Frontal cortex (tissue), 4 donors: ENCODE results near the gene ALDOC. TPM values are rescaled to one million over a fixed set of nuclear protein-coding genes. Genes with fewer than 3 reads are reported as not detected.
"Not testable (repeated sequence)": the region's sequence is repeated elsewhere in the genome, so short reads cannot be mapped to it uniquely, and the experiment has no call there.

Experiments used
- DNase-seq, 2 donors: peaks; one replicate each; pipeline ENCODE4 v3.0.0; 2012; ENCODE audit warnings: low spot score in 2 of 2
- FAIRE-seq: peaks from 2 replicates; lab custom pipeline; 2012; peaks lifted over from hg19 to GRCh38; lab: Jason Lieb, UNC
- total RNA-seq: library from RNA; depleted of rRNA; stranded (reverse); fragments of >200 nt; gene quantifications from one replicate; pipeline ENCODE4 v1.2.3, GENCODE V29; 2014
- donor health status: control.
- donor health status: control.
- donor health status: control.

Gene ALDOC
- total RNA-seq, 1 donor from 2014 or later, result 56.7 TPM

- FAIRE-seq, result no peak
Observed at GRCh38 chr17:28585851-28586250, 9.2 kb upstream of the ALDOC start.

DNA sequence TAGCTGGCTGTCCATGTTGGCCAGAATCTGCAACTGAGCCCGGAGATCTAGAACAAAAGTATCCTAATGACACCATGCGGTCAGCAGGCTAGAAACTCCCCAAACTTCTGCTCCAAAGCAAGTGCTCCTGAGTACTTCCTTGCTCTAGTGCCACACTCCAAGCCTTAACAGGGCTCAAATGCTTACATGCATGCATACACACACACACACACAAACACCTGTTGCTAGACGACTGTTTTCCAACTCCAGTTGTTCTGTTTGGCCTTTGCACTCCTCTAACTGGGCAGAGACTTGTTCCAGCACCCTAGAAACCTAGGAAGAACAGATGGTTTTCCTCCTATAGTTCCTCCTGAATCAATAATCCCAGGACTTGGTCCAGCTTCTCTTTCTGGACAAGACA lies 7.7 kb upstream of the ALDOC start:
- DNase-seq (no peak), FAIRE-seq (no peak)

More at GRCh38 chr17:28585851-28586250, 9.2 kb upstream of the ALDOC start:
- no peak for DNase-seq

DNA sequence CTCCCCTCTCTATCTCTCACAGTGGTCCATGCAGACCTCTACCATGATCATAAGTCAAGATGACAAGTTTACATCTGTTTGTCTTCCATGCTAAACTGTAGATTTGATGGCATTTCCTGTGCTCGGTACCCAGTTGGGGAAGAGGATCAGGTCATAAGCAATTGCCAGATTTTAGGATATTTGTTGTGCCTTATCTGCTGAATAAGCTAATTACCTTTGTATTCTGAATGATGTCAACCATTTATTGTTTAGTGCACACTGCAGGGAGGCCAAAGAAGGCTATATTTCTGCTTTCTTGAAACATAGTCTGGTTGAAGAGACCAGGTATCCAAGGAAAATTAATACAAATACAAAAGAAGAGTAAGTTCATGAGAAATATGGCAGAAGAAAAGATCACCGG lies 5.8 kb upstream of the ALDOC start:
- DNase-seq (no peak), FAIRE-seq (no peak)

- FAIRE-seq (no peak), DNase-seq (no peak)
Observed at GRCh38 chr17:28580959-28581358, 4.3 kb upstream of the ALDOC start.

DNA sequence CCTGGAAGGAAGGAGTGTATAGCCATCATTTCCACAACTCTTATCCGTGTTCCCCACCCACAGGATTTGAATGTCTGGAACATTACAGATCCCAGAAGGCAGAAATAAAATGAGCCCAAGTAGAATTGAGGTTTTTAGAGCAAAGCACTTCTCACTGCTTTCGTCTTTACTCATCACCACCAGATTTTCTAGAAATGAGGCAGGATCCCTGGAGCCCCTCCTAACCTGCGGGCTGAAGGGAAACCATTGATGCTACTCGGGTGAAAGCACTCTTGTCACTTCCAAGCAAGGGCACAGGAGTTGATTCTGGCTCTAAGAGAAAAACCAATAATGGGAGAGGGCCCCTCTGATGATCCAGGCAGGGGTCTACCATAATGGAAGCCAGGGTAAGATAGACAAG lies 2.8 kb upstream of the ALDOC start:
- DNase-seq (no peak), FAIRE-seq (no peak)

GRCh38 chr17:28578246-28579195 lies 1.8 kb upstream of the ALDOC start:
- FAIRE-seq (no peak), DNase-seq (no peak)

DNA sequence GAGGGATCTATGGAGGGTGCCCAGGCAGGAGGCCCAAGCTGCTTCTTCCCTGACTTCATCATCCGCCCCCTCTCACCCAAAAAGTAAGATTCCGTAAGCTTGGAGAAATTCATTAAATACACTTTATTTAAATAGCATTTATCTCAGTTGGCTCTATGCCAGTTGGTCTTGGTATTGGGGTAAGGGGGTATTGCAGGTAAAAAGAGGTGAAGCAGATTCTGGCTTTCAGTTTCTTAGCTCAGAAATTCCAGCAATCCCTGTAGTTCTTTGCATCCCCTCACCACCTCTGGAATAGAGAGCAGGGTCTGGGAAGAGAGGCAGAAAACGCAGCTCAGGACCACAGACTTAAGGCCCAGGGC lies 750 bp upstream of the ALDOC start:
- FAIRE-seq (no peak), DNase-seq (no peak)

- not testable (repeated sequence) for FAIRE-seq, DNase-seq
Observed at GRCh38 chr17:28576016-28576415, 679 bp downstream of the ALDOC start.

GRCh38 chr17:28575126-28575795 lies 1.4 kb downstream of the ALDOC start:
- DNase-seq, result no peak
- no peak for FAIRE-seq

GRCh38 chr17:28574526-28574925 lies 2.2 kb downstream of the ALDOC start:
- FAIRE-seq (no peak), DNase-seq (no peak)

DNA sequence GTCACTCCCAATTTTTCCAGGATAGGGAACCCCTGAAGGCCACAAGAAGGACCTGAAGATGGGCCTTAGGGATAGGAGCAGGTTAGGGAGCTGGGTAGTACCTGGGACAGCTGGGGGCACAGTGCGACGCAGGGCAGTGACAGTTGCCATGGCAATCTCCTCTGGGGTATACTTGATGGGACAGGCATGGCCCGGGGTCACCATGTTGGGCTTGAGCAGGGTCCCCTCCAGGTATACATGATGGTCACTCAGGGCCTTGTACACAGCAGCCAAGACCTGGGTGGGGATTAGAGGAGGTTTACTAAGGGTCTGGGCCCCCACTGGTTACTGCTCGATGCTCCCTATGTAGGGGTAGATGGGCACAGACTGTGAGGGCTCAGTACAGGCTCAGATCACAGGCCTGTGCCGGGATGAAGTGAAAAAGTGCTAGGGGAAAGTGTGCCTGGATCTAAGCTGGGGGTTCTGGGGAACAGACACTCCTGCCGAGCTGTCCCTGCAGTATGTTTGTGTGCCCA lies 2.7 kb downstream of the ALDOC start:
- DNase-seq (no peak), FAIRE-seq (no peak)

DNA sequence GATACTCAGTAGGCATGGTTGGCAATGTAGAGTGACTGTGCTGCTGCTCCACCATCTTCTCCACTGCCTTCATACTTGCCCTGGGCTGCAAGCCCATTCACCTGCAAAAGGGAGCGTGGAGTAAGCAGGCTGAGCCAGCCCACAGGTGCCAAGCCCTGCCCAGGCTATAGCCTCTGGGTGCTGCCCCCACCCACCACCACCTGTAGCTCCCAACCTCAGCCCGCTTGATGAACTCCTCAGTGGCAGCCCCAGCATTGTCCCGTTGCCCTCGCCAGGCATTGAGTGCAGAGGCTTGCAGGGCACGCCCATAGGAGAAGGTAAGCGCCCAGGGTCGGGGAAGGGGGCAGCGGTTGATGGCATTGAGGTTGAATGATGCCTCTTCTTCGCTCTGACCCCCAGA lies 3.2 kb downstream of the ALDOC start:
- FAIRE-seq (no peak), DNase-seq (no peak)

DNA sequence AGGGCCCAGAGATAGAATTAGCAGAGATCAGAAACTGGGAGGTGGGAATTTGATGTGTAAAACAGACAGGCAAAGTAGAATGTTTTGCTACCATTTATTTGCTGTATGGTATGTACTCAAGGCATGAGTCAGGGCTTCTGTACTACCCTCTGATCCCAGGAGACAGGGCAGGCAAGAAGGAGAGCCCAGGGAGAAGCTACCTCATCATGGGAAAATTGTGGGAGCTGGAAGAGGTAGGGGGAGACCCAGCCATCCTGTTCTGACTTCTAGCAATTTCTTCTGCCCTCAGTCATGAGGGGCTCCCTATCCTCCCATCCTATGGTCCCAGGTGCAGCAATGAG lies 3.7 kb downstream of the ALDOC start:
- no peak for FAIRE-seq
- DNase-seq, result no peak

GRCh38 chr17:28572259-28573039 lies 4.2 kb downstream of the ALDOC start:
- FAIRE-seq, result no peak
- DNase-seq, result no peak

- no peak for FAIRE-seq
- DNase-seq, result peak; percentile 85 to 97
Observed at GRCh38 chr17:28571361-28572122, 5.2 kb downstream of the ALDOC start, which contains the start of gene PIGS. Gene PIGS (minus strand): TSS chr17:28571524. CDS start chr17:28571496, 28 bp downstream.

DNA sequence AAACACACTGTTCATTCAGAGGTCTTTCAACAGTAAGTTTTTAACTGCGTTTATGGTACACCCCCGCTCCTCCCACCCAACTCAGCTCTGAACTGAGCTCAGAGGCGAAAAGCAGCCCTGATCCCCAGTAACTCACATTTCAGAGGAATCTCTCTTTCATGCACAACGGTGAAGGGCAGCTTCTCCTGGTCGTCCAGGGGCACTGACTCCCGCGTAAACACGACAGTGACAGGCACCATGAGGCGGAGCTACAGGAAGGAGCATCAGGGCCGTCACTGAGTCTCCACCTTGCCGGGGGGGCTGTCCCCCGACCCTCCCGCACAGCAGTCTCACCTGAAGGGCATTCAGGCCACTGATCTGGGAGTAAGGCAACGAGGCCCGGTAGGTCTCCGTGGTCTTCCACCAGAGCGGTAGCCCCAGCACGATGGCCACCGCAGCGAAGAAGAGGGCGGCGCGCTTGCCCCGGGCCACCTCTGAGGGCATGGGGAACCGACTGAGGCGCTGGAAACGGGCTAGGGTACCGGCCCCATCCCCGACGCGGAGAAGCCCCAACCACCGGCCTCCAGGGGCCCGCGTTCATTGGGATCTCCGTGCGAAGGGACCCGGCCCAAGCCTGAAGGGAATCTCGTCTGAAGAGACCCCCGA lies 5.9 kb downstream of the ALDOC start:
- no peak for FAIRE-seq
- peak in 1 of 2 donors; percentile 42 for DNase-seq

DNA sequence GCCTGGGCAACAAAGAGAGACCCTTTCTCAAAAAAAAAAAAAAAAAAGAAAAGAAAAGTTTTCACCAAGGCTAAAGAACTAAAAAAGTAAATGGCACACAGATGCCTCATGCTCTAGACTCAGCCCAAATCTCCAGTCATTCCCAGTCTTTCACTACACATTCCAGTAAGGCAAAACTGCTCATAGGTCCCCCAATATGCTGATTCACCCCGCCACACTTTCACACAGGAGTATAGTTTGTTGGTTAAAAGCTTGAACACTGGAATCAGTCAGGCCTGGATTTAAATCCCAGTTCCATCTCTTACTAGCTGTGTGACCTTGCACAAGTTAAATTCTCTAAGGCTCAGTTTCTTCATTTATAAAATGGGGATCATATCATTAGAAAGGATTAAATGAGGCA lies 7.2 kb downstream of the ALDOC start:
- DNase-seq (no peak), FAIRE-seq (no peak)

DNA sequence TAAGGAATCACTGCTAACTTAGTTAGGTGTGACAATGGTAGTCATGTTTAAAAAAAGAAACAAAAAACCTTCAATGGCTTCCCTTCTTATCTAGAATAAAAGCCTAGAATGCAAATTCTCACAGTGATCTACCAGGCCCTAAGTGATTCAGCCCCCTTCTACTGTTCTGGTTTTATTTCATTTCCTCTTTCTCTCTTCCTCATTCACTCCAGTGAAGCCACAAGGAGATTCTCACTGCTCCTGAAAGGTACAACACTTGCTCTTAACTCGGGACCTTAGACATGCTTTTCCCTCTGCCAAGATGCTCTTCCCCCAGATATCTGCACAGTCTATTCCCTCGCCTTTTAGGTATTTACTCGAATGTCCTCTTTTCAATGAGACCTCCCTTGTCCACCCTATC lies 9.1 kb downstream of the ALDOC start:
- FAIRE-seq (no peak), DNase-seq (no peak)

DNA sequence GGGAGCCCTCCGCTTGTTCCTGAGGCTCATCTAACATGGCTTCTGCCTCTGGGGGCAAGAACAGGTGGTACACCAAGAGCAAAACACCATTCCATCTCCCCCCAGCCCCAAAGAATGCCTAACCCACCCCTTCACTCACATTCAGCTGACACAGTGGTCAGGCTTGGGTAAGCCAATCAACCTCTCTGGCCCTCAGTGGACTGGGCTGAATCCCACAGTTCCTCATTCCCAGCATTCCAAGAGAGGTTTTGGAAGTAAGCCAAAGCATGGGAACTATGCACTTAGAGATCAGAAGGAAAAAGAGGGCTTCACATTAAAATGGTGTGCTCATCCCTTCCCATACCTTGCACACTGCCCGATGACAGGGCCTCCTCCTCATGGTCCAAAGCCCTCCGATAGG lies 13.2 kb downstream of the ALDOC start:
- DNase-seq (no peak), FAIRE-seq (no peak)
